Measurements from ENCODE around the gene SLC34A2.

- TF ChIP-seq CTCF (IDR thresholded peaks at IDR 0.05) = no peak
- TF ChIP-seq POLR2A (IDR thresholded peaks at IDR 0.05) = no peak
Observed at GRCh38 chr4:25658777-25659176, 3.1 kb downstream of the SLC34A2 start.
